HG03432 (cell line): ENCODE results near the gene SLC2A9.
A peak's percentile ranks its signal among the peaks of the same experiment; 100 is the strongest.

Source experiments
- ATAC-seq: cut with Tn5 transposase; IDR thresholded peaks from one replicate; pipeline ENCODE4 v1.9.1; 2021; ENCODE audit warnings: mild to moderate bottlenecking, moderate library complexity; ENCODE audit not compliant: unreplicated experiment

The SLC2A9 gene

GRCh38 chr4:10046471-10046870 is 25.2 kb upstream of the SLC2A9 start:
- no peak for ATAC-seq

GRCh38 chr4:10045481-10045880 is 24.2 kb upstream of the SLC2A9 start:
- no peak for ATAC-seq

GRCh38 chr4:10041036-10041435 is 19.7 kb upstream of the SLC2A9 start:
- ATAC-seq, result no peak

GRCh38 chr4:10040049-10040892 is 19.0 kb upstream of the SLC2A9 start:
- peak; percentile 63 for ATAC-seq

GRCh38 chr4:10036807-10037342 is 15.6 kb upstream of the SLC2A9 start:
- ATAC-seq, result no peak

GRCh38 chr4:10035130-10035529 is 13.8 kb upstream of the SLC2A9 start:
- no peak for ATAC-seq

GRCh38 chr4:10034612-10035104 is 13.4 kb upstream of the SLC2A9 start:
- ATAC-seq, result no peak

- no peak for ATAC-seq
Measured at GRCh38 chr4:10034136-10034535, 12.8 kb upstream of the SLC2A9 start.

- no peak for ATAC-seq
Measured at GRCh38 chr4:10033191-10033881, 12.0 kb upstream of the SLC2A9 start.

GRCh38 chr4:10032625-10033024 is 11.3 kb upstream of the SLC2A9 start:
- ATAC-seq, result no peak

GRCh38 chr4:10031668-10032590 is 10.6 kb upstream of the SLC2A9 start:
- no peak for ATAC-seq

GRCh38 chr4:10030972-10031667 is 9.8 kb upstream of the SLC2A9 start:
- ATAC-seq, result no peak

- ATAC-seq, result no peak
Measured at GRCh38 chr4:10029403-10029802, 8.1 kb upstream of the SLC2A9 start.

GRCh38 chr4:10028910-10029309 is 7.6 kb upstream of the SLC2A9 start:
- no peak for ATAC-seq

- no peak for ATAC-seq
Measured at GRCh38 chr4:10026485-10026884, 5.2 kb upstream of the SLC2A9 start.

GRCh38 chr4:10025230-10025806 is 4.0 kb upstream of the SLC2A9 start:
- ATAC-seq, result no peak

- no peak for ATAC-seq
Measured at GRCh38 chr4:10024303-10024702, 3.0 kb upstream of the SLC2A9 start.

GRCh38 chr4:10023806-10024205 is 2.5 kb upstream of the SLC2A9 start:
- no peak for ATAC-seq

- no peak for ATAC-seq
Measured at GRCh38 chr4:10023050-10023419, 1.7 kb upstream of the SLC2A9 start.
